Measurements from ENCODE around the gene ABTB2.

- TF ChIP-seq, protein P1, sequence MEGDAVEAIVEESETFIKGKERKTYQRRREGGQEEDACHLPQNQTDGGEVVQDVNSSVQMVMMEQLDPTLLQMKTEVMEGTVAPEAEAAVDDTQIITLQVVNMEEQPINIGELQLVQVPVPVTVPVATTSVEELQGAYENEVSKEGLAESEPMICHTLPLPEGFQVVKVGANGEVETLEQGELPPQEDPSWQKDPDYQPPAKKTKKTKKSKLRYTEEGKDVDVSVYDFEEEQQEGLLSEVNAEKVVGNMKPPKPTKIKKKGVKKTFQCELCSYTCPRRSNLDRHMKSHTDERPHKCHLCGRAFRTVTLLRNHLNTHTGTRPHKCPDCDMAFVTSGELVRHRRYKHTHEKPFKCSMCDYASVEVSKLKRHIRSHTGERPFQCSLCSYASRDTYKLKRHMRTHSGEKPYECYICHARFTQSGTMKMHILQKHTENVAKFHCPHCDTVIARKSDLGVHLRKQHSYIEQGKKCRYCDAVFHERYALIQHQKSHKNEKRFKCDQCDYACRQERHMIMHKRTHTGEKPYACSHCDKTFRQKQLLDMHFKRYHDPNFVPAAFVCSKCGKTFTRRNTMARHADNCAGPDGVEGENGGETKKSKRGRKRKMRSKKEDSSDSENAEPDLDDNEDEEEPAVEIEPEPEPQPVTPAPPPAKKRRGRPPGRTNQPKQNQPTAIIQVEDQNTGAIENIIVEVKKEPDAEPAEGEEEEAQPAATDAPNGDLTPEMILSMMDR (IDR thresholded peaks at IDR 0.05): no peak
- TF ChIP-seq POLR2AphosphoS5 (IDR thresholded peaks at IDR 0.05): no peak
Measured at GRCh38 chr11:34403431-34403830, 45.6 kb upstream of the ABTB2 start.
